ENCODE measurements around the gene TLL1.

DNA sequence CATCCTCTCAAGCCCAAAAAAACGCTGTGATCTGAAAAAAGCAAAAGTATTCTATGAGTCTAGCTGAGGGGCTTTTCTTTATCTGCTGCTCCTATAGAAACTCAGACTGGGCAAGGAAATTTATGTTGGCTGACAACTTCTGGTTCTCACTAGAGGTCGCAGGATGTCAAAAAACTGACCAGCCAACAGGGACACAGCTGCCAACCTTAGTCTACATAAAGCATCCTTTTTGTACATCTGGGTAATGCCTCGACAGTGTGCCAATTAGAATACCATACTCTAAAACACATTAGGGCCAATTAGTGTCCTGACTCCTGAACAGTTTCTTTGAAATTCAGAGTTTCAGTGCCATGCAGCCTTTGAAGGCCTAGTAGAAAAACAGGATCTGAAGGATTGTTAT is 8.8 kb upstream of the TLL1 start:
- TF ChIP-seq POLR2A (IDR thresholded peaks at IDR 0.05; ENCODE audit: low read length) (no peak), GATA1 (IDR thresholded peaks at IDR 0.05; ENCODE audit: low read depth, low read length) (no peak)

Data from erythroblast (primary cell).